H1 (cell line): ENCODE results near the gene NRN1L. TPM values are rescaled to one million over a fixed set of nuclear protein-coding genes. Genes with fewer than 3 reads are reported as not detected.

Experiments
- CTCF ChIA-PET: fragments of 300-600 bp; sonication (Branson Sonifier 250); formaldehyde crosslinking; loops from one replicate; lab custom pipeline; 2021; ENCODE audit not compliant: partially characterized antibody; lab: Charles Lee
- POLR2A ChIA-PET: fragments of 300-600 bp; sonication (Branson Sonifier 250); formaldehyde crosslinking; loops from one replicate; lab custom pipeline; 2021; ENCODE audit warnings: inconsistent platforms; ENCODE audit not compliant: partially characterized antibody; lab: Charles Lee
- DNase-seq, 2 experiments: peaks; one replicate each; pipeline versions ENCODE4 v3.0.0 to v3.0.0-alpha.2; 2010 to 2022; ENCODE audit warnings: low spot score in 2 of 2, low read depth in 1 of 2, mixed read lengths in 1 of 2
- FAIRE-seq: peaks from 2 replicates; lab custom pipeline; 2011; peaks lifted over from hg19 to GRCh38; lab: Jason Lieb, UNC
- H2AFZ ChIP-seq: 2 replicates; pipeline ENCODE4 v1.8.1; 2012; ENCODE audit warnings: low read length, inconsistent platforms
- H2AK5ac ChIP-seq: 2 replicates; pipeline ENCODE4 v1.6.1; 2013; ENCODE audit warnings: low read depth, low read length
- H2BK120ac ChIP-seq: replicated peaks from 2 replicates; pipeline ENCODE3; 2013; ENCODE audit warnings: low read depth, low read length, inconsistent platforms
- H2BK12ac ChIP-seq: 2 replicates; pipeline ENCODE4 v1.6.1; 2013; ENCODE audit warnings: low read depth, low read length
- H2BK15ac ChIP-seq: 2 replicates; pipeline ENCODE4 v1.6.1; 2013; ENCODE audit warnings: low read length
- H2BK20ac ChIP-seq: 2 replicates; pipeline ENCODE4 v1.6.1; 2013; ENCODE audit warnings: low read length
- H2BK5ac ChIP-seq: 2 replicates; pipeline ENCODE4 v1.6.1; 2013; ENCODE audit warnings: low read depth, low read length
- H3K14ac ChIP-seq: 2 replicates; pipeline ENCODE4 v1.6.1; 2013; ENCODE audit warnings: inconsistent platforms; ENCODE audit not compliant: insufficient read length
- H3K18ac ChIP-seq: 2 replicates; pipeline ENCODE4 v1.6.1; 2013; ENCODE audit warnings: low read length; ENCODE audit errors: extremely low read depth
- H3K23ac ChIP-seq: 2 replicates; pipeline ENCODE4 v1.6.1; 2013; ENCODE audit warnings: inconsistent platforms; ENCODE audit not compliant: insufficient read length
- H3K23me2 ChIP-seq: 2 replicates; pipeline ENCODE4 v1.6.1; 2013; ENCODE audit warnings: low read depth, low read length
- H3K27ac ChIP-seq: 2 replicates; pipeline ENCODE4 v1.6.1; 2011; ENCODE audit warnings: low read depth, low read length, inconsistent platforms
- H3K27me3 ChIP-seq, 4 experiments: replicated peaks in 1 of 4; 1 replicate in 1 of 4; 2 replicates in 3 of 4; pipeline versions ENCODE4 v1.6.1 to v1.8.1; 2011 to 2013; ENCODE audit warnings: low read length in 3 of 4, mild to moderate bottlenecking in 3 of 4, inconsistent platforms in 2 of 4, mixed read lengths in 2 of 4, moderate library complexity in 1 of 4; ENCODE audit not compliant: control insufficient read depth in 3 of 4, insufficient read depth in 3 of 4; ENCODE audit errors: extremely low read depth in 1 of 4
- H3K36me3 ChIP-seq, 4 experiments: 2 replicates each; pipeline versions ENCODE4 v1.6.1 to v1.8.1; 2011 to 2013; ENCODE audit warnings: mild to moderate bottlenecking in 4 of 4, low read length in 3 of 4, moderate library complexity in 2 of 4, control low read depth in 1 of 4, inconsistent platforms in 1 of 4; ENCODE audit not compliant: insufficient read depth in 4 of 4, control insufficient read depth in 2 of 4
- H3K4ac ChIP-seq: replicated peaks from 2 replicates; pipeline ENCODE3; 2013; ENCODE audit warnings: low read length, low read depth, mixed read lengths, inconsistent platforms; ENCODE audit not compliant: insufficient read length
- H3K4me1 ChIP-seq, 4 experiments: replicated peaks in 1 of 4; 1 replicate in 1 of 4; 2 replicates in 3 of 4; pipeline versions ENCODE4 v1.6.1 to v1.8.1; 2011 to 2013; ENCODE audit warnings: low read length in 3 of 4, inconsistent platforms in 2 of 4, mixed read lengths in 1 of 4; ENCODE audit not compliant: insufficient read depth in 4 of 4, control insufficient read depth in 3 of 4
- H3K4me2 ChIP-seq, 2 experiments: 2 replicates each; pipeline versions ENCODE4 v1.6.1 to v1.8.1; 2011 to 2013; ENCODE audit warnings: low read depth in 2 of 2, low read length in 2 of 2, control low read depth in 1 of 2, inconsistent platforms in 1 of 2, mild to moderate bottlenecking in 1 of 2; ENCODE audit not compliant: insufficient read depth in 1 of 2
- H3K4me3 ChIP-seq, 4 experiments: fragments of 200-600, 300-600 bp in 1 of 4; sonication (generic), shearing (Covaris generic), sonication (Bioruptor Twin) in 1 of 4; 2 replicates each; pipeline versions ENCODE4 v1.5.1 to v1.8.1; 2011 to 2016; ENCODE audit warnings: low read length in 4 of 4, low read depth in 3 of 4, control low read depth in 2 of 4, inconsistent platforms in 2 of 4, mild to moderate bottlenecking in 2 of 4, mixed read lengths in 1 of 4, moderate library complexity in 1 of 4; ENCODE audit not compliant: insufficient read depth in 2 of 4; ENCODE audit errors: extremely low read depth in 1 of 4
- H3K56ac ChIP-seq: replicated peaks from 2 replicates; pipeline ENCODE3; 2013; ENCODE audit warnings: low read depth, mild to moderate bottlenecking, mixed read lengths, low read length, inconsistent platforms; ENCODE audit not compliant: insufficient read length
- H3K79me1 ChIP-seq: 2 replicates; pipeline ENCODE4 v1.6.1; 2013; ENCODE audit warnings: low read depth, low read length, control low read depth
- H3K79me2 ChIP-seq, 2 experiments: 2 replicates each; pipeline versions ENCODE4 v1.6.1 to v1.8.1; 2012 to 2013; ENCODE audit warnings: low read length in 2 of 2, mild to moderate bottlenecking in 2 of 2, inconsistent platforms in 1 of 2; ENCODE audit not compliant: insufficient read depth in 2 of 2, control insufficient read depth in 1 of 2
- H3K9ac ChIP-seq, 4 experiments: replicated peaks in 1 of 4; 1 replicate in 1 of 4; 2 replicates in 3 of 4; pipeline versions ENCODE4 v1.6.1 to v1.8.1; 2011 to 2013; ENCODE audit warnings: low read depth in 3 of 4, low read length in 3 of 4, control low read depth in 2 of 4, mild to moderate bottlenecking in 2 of 4, moderate library complexity in 2 of 4, inconsistent platforms in 1 of 4; ENCODE audit errors: extremely low read depth in 1 of 4
- H3K9me3 ChIP-seq, 2 experiments: 2 replicates each; pipeline versions ENCODE4 v1.6.1 to v1.8.1; 2012 to 2013; ENCODE audit warnings: mild to moderate bottlenecking in 2 of 2, moderate library complexity in 2 of 2, control low read depth in 1 of 2, inconsistent platforms in 1 of 2, low read depth in 1 of 2, low read length in 1 of 2, mixed read lengths in 1 of 2; ENCODE audit not compliant: insufficient read depth in 2 of 2
- H4K20me1 ChIP-seq, 2 experiments: replicated peaks in 1 of 2; 2 replicates each; pipeline versions ENCODE3 to v1.8.1; 2011 to 2013; ENCODE audit warnings: inconsistent platforms in 2 of 2, low read length in 2 of 2, mild to moderate bottlenecking in 1 of 2; ENCODE audit not compliant: insufficient read depth in 2 of 2, control insufficient read depth in 1 of 2
- H4K5ac ChIP-seq: 2 replicates; pipeline ENCODE4 v1.6.1; 2013; ENCODE audit warnings: low read length, low read depth, mixed read lengths, inconsistent platforms; ENCODE audit not compliant: insufficient read length
- H4K8ac ChIP-seq: 2 replicates; pipeline ENCODE4 v1.8.0; 2013; ENCODE audit warnings: mild to moderate bottlenecking, moderate library complexity, low read length, inconsistent platforms; ENCODE audit not compliant: insufficient read depth; ENCODE audit errors: extremely low read depth
- H4K91ac ChIP-seq: replicated peaks from 2 replicates; pipeline ENCODE3; 2013; ENCODE audit warnings: low read length, mixed read lengths, inconsistent platforms; ENCODE audit not compliant: insufficient read length
- ASH2L ChIP-seq: fragments of 200-600, 300-600 bp; sonication (generic); IDR thresholded peaks from one replicate; pipeline ENCODE4 v1.7.1; 2017; ENCODE audit warnings: low read length
- BACH1 ChIP-seq: IDR thresholded peaks from 2 replicates; pipeline ENCODE4 v1.6.1; 2012; ENCODE audit warnings: low read length, improper control_type of control experiment
- CBX5 ChIP-seq: fragments of 300-800, 300-1000 bp; sonication (generic); IDR thresholded peaks from 2 replicates; pipeline ENCODE4 v1.7.1; 2016; ENCODE audit warnings: antibody characterized with exemption, low read length, low read depth
- CBX8 ChIP-seq: fragments of 300-800, 300-1000 bp; sonication (generic); IDR thresholded peaks from 2 replicates; pipeline ENCODE4 v1.7.1; 2016; ENCODE audit warnings: low read depth, low read length, borderline replicate concordance
- CEBPB ChIP-seq: IDR thresholded peaks from 2 replicates; pipeline ENCODE4 v1.6.1; 2012; ENCODE audit warnings: low read depth, low read length
- CREB1 ChIP-seq: IDR thresholded peaks from 2 replicates; pipeline ENCODE4 v1.6.1; 2012; ENCODE audit warnings: inconsistent platforms
- HDAC6 ChIP-seq: IDR thresholded peaks from one replicate; pipeline ENCODE4 v1.7.1; 2012; ENCODE audit warnings: low read depth, mild to moderate bottlenecking, inconsistent platforms, low read length, moderate library complexity
- KDM1A ChIP-seq: fragments of 200-600, 300-600 bp; sonication (generic); IDR thresholded peaks from 2 replicates; pipeline ENCODE4 v1.7.1; 2016; ENCODE audit warnings: mild to moderate bottlenecking, low read length, borderline replicate concordance
- POU5F1 ChIP-seq: IDR thresholded peaks from 2 replicates; pipeline ENCODE4 v1.6.1; 2011; ENCODE audit warnings: low read depth, mild to moderate bottlenecking, low read length, moderate library complexity
- RNF2 ChIP-seq: fragments of 200-900, 300-1000 bp; sonication (generic); IDR thresholded peaks from 2 replicates; pipeline ENCODE4 v1.7.1; 2016; ENCODE audit warnings: borderline replicate concordance, low read depth, mild to moderate bottlenecking, antibody characterized with exemption, low read length; ENCODE audit not compliant: poor library complexity, severe bottlenecking; ENCODE audit errors: missing control alignments
- RXRA ChIP-seq: IDR thresholded peaks from 2 replicates; pipeline ENCODE4 v1.6.1; 2011; ENCODE audit warnings: low read depth, mild to moderate bottlenecking, low read length, moderate library complexity; ENCODE audit not compliant: insufficient read depth
- SIRT6 ChIP-seq: IDR thresholded peaks from one replicate; pipeline ENCODE4 v1.7.1; 2012; ENCODE audit warnings: low read length, inconsistent platforms
- SIX5 ChIP-seq: IDR thresholded peaks from 2 replicates; pipeline ENCODE4 v1.6.1; 2011; ENCODE audit warnings: mild to moderate bottlenecking, low read depth, low read length
- SP1 ChIP-seq: IDR thresholded peaks from 2 replicates; pipeline ENCODE4 v1.6.1; 2011; ENCODE audit warnings: low read depth, low read length
- SRF ChIP-seq: IDR thresholded peaks from 2 replicates; pipeline ENCODE4 v1.6.1; 2011; ENCODE audit warnings: mild to moderate bottlenecking, low read depth, low read length, moderate library complexity
- SUZ12 ChIP-seq: fragments of 200-600 bp; sonication (generic); IDR thresholded peaks from 2 replicates; pipeline ENCODE4 v1.6.1; 2012; ENCODE audit warnings: mild to moderate bottlenecking, inconsistent platforms, low read length, moderate library complexity, mixed read lengths
- WGBS, 2 experiments: shearing (Covaris generic) in 1 of 2; methylation state at CpG; one replicate each; pipeline versions ENCODE4 v1.1.6 to v1.1.7; 2013 to 2015; ENCODE audit warnings: low lambda C conversion rate in 2 of 2, mixed read lengths in 2 of 2, inconsistent platforms in 1 of 2, low coverage in 1 of 2, missing lambda C conversion rate in 1 of 2; ENCODE audit not compliant: insufficient replicate concordance in 2 of 2, insufficient coverage in 1 of 2, insufficient read length in 1 of 2; ENCODE audit errors: extremely low coverage in 1 of 2, missing lambda C conversion rate in 1 of 2; 5-methylcytosine and 5-hydroxymethylcytosine counted together
- polyA plus RNA-seq, 7 experiments: library from polyadenylated mRNA; depleted of rRNA in 3 of 7; stranded (reverse) in 5 of 7; unstranded in 2 of 7; fragments of >200 nt in 5 of 7; fragments of 200-250 nt in 2 of 7; gene quantifications; 1 replicate in 5 of 7; 2 replicates in 1 of 7; 4 replicates in 1 of 7; pipeline versions ENCODE4 v1.2.1 to v1.2.3, GENCODE V29; 2011 to 2013; ENCODE audit warnings: missing spikeins in 2 of 7, mixed read lengths in 2 of 7
- total RNA-seq: library from RNA; stranded (reverse); fragmentation: NEBNext Ultra II Directional; extraction: Animal tissue kit (Norgen Biotek cat#: 25700); gene quantifications from 2 replicates; pipeline ENCODE4 v1.2.1, GENCODE V29; 2021

NRN1L gene
- total and polyA plus RNA-seq, 2 of the 8 experiments (the other 6 are each of a cell fraction or from before 2014, with no cell fraction given) = 4.1 to 35.2 TPM

GRCh38 chr16:67864594-67864993 lies 20.1 kb upstream of the NRN1L start:
- peaks cover 21 to 42% of the 10 kb centered on the region in 2 experiments for H4K20me1 ChIP-seq
- 90% methylated on average over 2 of the region's 2 CpGs; no CpG with 5 or more reads in 1 of the 2 experiments for WGBS, 2 experiments
- ChIA-PET CTCF (interaction anchor here (0.9 to 12.2 kb wide), 12 partner anchors 10 to 192 kb away, joined by 3 to 123 read pairs (median 8); partner anchors contain the start of genes CENPT, NRN1L and NUTF2), POLR2A (interaction anchor here (7.0 kb wide), 1 partner anchor 16 kb away, joined by 100 read pairs; the partner anchor contains the start of genes CENPT and NUTF2)
- DNase-seq (no peak), FAIRE-seq (no peak)
- H3K56ac ChIP-seq = no peak overlapping the region
- no peak overlapping the region for H3K14ac ChIP-seq
- no peak overlapping the region for H4K8ac ChIP-seq
- no peak overlapping the region for H3K18ac ChIP-seq
- no peak overlapping the region for H3K4me3 ChIP-seq
- no peak overlapping the region for H3K23ac ChIP-seq
- no peak overlapping the region for H2AFZ ChIP-seq
- no peak overlapping the region for H3K9ac ChIP-seq
- H3K4ac ChIP-seq = no peak overlapping the region
- H3K4me2 ChIP-seq = no peak overlapping the region
- peaks cover 35% of the 10 kb centered on the region for H3K79me1 ChIP-seq
- no peak overlapping the region for H2AK5ac ChIP-seq
- no peak overlapping the region for H2BK20ac ChIP-seq
- H3K9me3 ChIP-seq = no peaks in the 10 kb centered on the region
- peaks cover 0 to 4% (median 0%) of the 10 kb centered on the region in 4 experiments; a peak in 2 of 7 replicates for H3K4me1 ChIP-seq
- H2BK12ac ChIP-seq = no peak overlapping the region
- H2BK15ac ChIP-seq = no peak overlapping the region
- peaks cover 12 to 50% (median 20%) of the 10 kb centered on the region in 4 experiments; a peak in 7 of 8 replicates for H3K36me3 ChIP-seq
- H2BK120ac ChIP-seq = no peak overlapping the region
- no peaks in the 10 kb centered on the region for H3K23me2 ChIP-seq
- H3K27ac ChIP-seq = 0 out of 2 replicates have a peak overlapping the region, but pooled peaks have one; percentile 32
- H4K91ac ChIP-seq = no peak overlapping the region
- H4K5ac ChIP-seq = no peak overlapping the region
- H2BK5ac ChIP-seq = no peak overlapping the region
- H3K79me2 ChIP-seq = peaks cover 8 to 43% of the 10 kb centered on the region in 2 experiments
- H3K27me3 ChIP-seq = no peaks in the 10 kb centered on the region
- TF ChIP-seq CEBPB (no peak), SUZ12 (no peak), CREB1 (no peak), SRF (no peak), CBX8 (no peak), BACH1 (no peak), HDAC6 (no peak), CBX5 (no peak), KDM1A (no peak), RNF2 (no peak), POU5F1 (no peak), SIX5 (no peak), SP1 (no peak), RXRA (no peak), ASH2L (no peak), SIRT6 (no peak)
